NT2/D1 (cell line): ENCODE data around the gene SND1.

Experiments used
- DNase-seq: peaks from one replicate; pipeline ENCODE4 v3.0.0-alpha.2; 2011; ENCODE audit warnings: low read depth, low spot score
- H3K27me3 ChIP-seq: 2 replicates; pipeline ENCODE4 v1.6.0; 2011; ENCODE audit warnings: mild to moderate bottlenecking; ENCODE audit not compliant: insufficient read length, insufficient read depth
- H3K36me3 ChIP-seq: 2 replicates; pipeline ENCODE4 v1.6.1; 2011; ENCODE audit warnings: mild to moderate bottlenecking, low read length, mixed read lengths; ENCODE audit not compliant: insufficient read depth, insufficient read length
- H3K4me1 ChIP-seq: 2 replicates; pipeline ENCODE4 v1.5.1; 2011; ENCODE audit not compliant: insufficient read depth, insufficient read length
- H3K4me3 ChIP-seq: 2 replicates; pipeline ENCODE4 v1.5.1; 2011; ENCODE audit warnings: low read depth; ENCODE audit not compliant: insufficient read length
- H3K9ac ChIP-seq: 2 replicates; pipeline ENCODE4 v1.6.0; 2011; ENCODE audit warnings: low read depth; ENCODE audit not compliant: insufficient read length
- H3K9me3 ChIP-seq: 2 replicates; pipeline ENCODE4 v1.5.1; 2011; ENCODE audit warnings: mild to moderate bottlenecking, low read length; ENCODE audit not compliant: insufficient read depth
- SUZ12 ChIP-seq: IDR thresholded peaks from 2 replicates; pipeline ENCODE4 v1.6.1; 2011; ENCODE audit not compliant: insufficient read length, insufficient read depth; ENCODE audit errors: extremely low read depth
- YY1 ChIP-seq: IDR thresholded peaks from 2 replicates; pipeline ENCODE4 v1.6.1; 2011; ENCODE audit not compliant: insufficient read length, insufficient read depth
- ZNF274 ChIP-seq: IDR thresholded peaks from 2 replicates; pipeline ENCODE4 v1.6.1; 2011; ENCODE audit warnings: mild to moderate bottlenecking, low read depth, low read length

The SND1 gene

DNA sequence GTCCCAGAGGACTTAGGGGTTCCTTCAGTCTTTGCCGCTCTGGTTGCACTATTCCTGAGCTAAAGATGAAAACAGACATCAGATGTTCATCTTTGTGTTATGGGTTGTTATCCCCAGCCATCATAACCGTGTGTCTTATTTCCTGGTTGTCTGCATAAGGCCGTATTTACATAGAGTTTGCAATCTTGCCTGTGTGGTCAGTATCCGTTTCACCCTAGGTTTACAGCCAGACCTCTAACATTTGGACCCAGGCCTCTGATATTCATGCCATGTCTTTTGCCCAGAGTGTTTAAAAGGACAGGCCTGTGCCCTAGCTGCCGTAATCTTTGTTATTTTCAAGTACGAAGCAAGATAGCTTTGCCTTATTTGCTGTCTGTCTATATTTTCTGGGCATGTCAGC, 352.6 kb downstream of the SND1 start:
- DNase-seq, result no peak
- H3K27me3 ChIP-seq, result no peaks in the 10 kb centered on the region
- H3K9ac ChIP-seq, result no peak overlapping the region
- no peaks in the 10 kb centered on the region for H3K9me3 ChIP-seq
- no peak for TF ChIP-seq YY1
- no peak for TF ChIP-seq SUZ12
- no peak for TF ChIP-seq ZNF274
- H3K4me1 ChIP-seq, result no peaks in the 10 kb centered on the region
- H3K4me3 ChIP-seq, result no peak overlapping the region
- H3K36me3 ChIP-seq, result peaks cover 17% of the 10 kb centered on the region

DNA sequence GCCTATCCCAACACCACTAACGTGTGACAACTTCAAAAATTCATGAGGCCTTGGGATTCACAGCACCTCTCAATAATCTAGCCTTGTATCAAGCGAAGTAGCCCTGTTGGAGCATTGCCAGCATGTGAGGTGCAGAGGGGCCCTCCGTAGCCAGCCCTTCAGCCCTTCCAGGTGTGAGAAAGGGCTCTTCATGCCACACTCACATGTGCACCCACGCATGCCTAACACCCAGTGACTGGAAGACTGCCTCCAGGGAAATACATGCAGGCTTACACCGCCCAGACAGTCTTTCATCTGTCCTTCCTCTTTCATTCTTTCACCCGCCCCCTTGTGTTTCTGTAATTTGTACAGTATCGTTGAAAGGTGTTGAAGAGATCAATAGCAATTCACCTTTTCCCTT, 353.1 kb downstream of the SND1 start:
- Histone ChIP-seq H3K9me3 (no peaks in the 10 kb centered on the region), H3K4me3 (no peak overlapping the region), H3K4me1 (no peaks in the 10 kb centered on the region), H3K36me3 (peaks cover 19% of the 10 kb centered on the region), H3K27me3 (no peaks in the 10 kb centered on the region), H3K9ac (no peak overlapping the region)
- DNase-seq, result no peak
- TF ChIP-seq YY1 (no peak), ZNF274 (no peak), SUZ12 (no peak)

DNA sequence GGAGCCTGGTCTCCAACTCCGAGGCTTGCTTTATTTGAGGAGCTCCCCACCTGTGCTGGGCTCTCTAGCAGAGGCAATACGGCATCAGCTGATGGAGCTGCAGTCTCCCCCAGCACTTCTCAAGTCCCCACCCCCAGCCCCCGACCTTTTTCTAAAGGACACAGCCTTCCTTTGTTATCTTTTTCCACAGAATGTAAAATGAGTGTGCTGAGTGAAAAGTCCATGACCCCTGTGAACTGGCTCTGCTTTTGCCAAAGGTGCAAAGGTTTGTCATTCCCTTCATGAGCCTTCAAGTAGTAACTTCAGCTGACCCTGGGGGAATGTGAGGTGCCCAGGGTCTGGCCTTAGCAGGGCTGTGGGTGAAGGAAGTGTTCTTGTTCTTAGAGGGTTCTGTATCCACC, 353.8 kb downstream of the SND1 start:
- H3K4me1 ChIP-seq, result no peaks in the 10 kb centered on the region
- no peak overlapping the region for H3K4me3 ChIP-seq
- no peaks in the 10 kb centered on the region for H3K27me3 ChIP-seq
- H3K9me3 ChIP-seq, result no peaks in the 10 kb centered on the region
- H3K9ac ChIP-seq, result no peak overlapping the region
- no peak for DNase-seq
- no peak for TF ChIP-seq ZNF274
- TF ChIP-seq YY1, result no peak
- TF ChIP-seq SUZ12, result no peak
- H3K36me3 ChIP-seq, result peaks cover 15% of the 10 kb centered on the region

DNA sequence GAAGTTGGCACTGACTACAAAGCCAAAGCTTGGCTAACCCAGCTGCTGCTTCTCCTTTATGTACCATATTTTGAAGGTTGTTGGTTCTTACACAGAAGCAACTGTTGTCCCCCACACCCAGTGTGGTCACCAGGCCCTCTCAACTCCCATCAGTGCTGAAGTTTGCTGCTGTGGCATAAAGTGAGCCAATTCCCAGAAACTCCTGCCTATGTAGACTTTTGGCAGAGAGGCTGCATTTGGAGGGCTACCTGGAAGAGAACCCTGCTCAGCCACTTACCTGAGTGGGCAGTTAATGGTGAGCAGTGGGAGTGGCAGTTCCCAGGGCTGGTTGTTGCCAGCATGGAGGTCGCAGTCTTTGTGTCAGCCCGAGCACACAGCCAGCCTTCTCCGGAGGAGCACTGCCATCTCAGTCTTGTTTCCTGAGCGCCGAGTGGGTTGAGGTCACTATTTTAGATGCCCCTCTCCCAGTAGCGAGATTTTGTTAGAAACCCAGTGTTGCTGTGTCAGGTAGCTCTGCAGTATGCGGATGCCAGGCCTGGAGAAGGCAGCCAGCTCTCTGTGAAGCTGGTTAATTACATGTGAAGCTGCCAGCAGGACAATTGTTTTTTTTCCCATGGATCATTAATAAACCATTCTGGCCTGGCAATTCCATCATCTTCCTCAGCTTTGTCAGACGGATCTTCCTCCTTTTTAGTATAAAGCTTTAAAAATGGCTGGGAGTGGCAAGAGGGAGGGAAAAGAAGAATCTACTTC, 354.7 kb downstream of the SND1 start:
- DNase-seq, result no peak
- no peak for TF ChIP-seq ZNF274
- TF ChIP-seq YY1, result no peak
- TF ChIP-seq SUZ12, result no peak
- Histone ChIP-seq H3K36me3 (peaks cover 10% of the 10 kb centered on the region), H3K27me3 (no peaks in the 10 kb centered on the region), H3K9me3 (no peaks in the 10 kb centered on the region), H3K4me1 (no peaks in the 10 kb centered on the region), H3K4me3 (no peak overlapping the region), H3K9ac (no peak overlapping the region)

DNA sequence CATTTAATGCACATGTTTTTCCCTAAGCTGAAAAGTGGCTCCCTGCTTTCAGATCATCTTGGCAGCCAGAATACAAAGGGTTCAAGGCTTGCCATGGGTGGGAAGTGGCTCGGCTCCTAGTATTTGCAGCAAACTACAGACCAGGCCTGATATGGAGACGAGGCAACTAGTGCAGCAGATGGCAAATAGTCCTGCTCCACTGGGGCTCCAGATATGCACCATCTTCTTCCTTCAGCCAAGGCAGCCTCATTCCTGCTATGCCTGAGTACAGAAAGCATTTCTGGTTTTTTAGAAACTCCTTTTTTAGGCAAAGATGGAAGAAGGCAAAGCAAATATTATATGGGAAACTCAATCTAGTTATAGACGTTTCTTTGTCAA, 355.3 kb downstream of the SND1 start:
- TF ChIP-seq SUZ12, result no peak
- no peak for TF ChIP-seq YY1
- TF ChIP-seq ZNF274, result no peak
- Histone ChIP-seq H3K9ac (no peak overlapping the region), H3K4me3 (no peak overlapping the region), H3K27me3 (no peaks in the 10 kb centered on the region), H3K4me1 (peaks cover 2% of the 10 kb centered on the region), H3K36me3 (peaks cover 10% of the 10 kb centered on the region), H3K9me3 (no peaks in the 10 kb centered on the region)
- no peak for DNase-seq

DNA sequence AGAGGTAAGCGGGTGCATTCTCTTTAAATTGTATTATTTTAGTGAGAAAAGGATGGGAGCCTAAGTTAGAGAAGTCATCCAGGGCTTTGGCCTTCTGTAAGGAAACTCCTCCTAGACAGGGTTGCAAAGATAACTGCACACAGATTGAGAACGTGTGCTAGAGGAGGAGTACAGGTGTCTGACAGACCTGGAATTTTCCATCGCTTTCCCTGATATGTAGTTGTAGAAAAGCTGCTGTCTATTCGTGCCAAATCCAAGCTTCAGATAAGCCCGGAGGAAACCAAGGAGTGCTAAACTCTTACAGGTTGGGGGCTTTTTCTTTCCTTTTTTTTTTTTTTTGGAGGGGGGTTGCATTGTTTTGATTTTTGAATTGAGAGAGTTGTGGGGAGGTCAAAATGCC, 356.1 kb downstream of the SND1 start:
- H3K4me1 ChIP-seq, result peaks cover 2% of the 10 kb centered on the region
- H3K27me3 ChIP-seq, result no peaks in the 10 kb centered on the region
- no peak for TF ChIP-seq YY1
- TF ChIP-seq ZNF274, result no peak
- no peak for TF ChIP-seq SUZ12
- H3K36me3 ChIP-seq, result peaks cover 17% of the 10 kb centered on the region
- H3K9ac ChIP-seq, result no peak overlapping the region
- no peak overlapping the region for H3K4me3 ChIP-seq
- no peaks in the 10 kb centered on the region for H3K9me3 ChIP-seq
- DNase-seq, result no peak

DNA sequence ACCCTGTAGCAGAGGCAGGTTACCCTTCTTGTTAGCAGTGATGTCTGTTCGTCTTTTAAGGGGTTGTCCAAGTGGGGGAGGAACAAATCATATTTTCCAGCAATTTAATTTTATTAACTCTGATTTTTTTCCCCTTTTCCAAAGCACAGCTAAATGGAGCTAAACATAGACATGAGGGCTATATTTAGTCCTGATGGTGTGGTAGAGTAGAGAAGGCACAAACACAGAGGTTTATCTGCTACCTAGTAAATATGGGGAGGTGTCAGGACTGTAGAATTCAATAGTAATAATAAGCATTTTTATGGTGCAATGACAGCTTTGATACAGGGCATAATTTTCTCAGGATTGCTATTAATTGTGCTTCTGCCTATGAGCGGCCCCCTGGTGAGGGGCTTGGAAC, 356.8 kb downstream of the SND1 start:
- Histone ChIP-seq H3K4me3 (no peak overlapping the region), H3K9me3 (no peaks in the 10 kb centered on the region), H3K27me3 (no peaks in the 10 kb centered on the region), H3K4me1 (peaks cover 2% of the 10 kb centered on the region), H3K9ac (no peak overlapping the region), H3K36me3 (peaks cover 20% of the 10 kb centered on the region)
- DNase-seq, result no peak
- no peak for TF ChIP-seq ZNF274
- no peak for TF ChIP-seq SUZ12
- TF ChIP-seq YY1, result no peak
